Right lobe of liver (tissue), 4 donors: ENCODE data around the gene DOHH.

Experiments
- CTCF ChIP-seq, 4 donors: fragments of 200-600 bp in 3 of 4; fragments of 450-650 bp in 1 of 4; IDR thresholded peaks; one replicate each; pipeline versions ENCODE4 v1.5.1 to v1.8.0; 2016 to 2022; ENCODE audit warnings: antibody characterized with exemption in 4 of 4, mild to moderate bottlenecking in 2 of 4
- POLR2A ChIP-seq: fragments of 450-650 bp; IDR thresholded peaks from one replicate; pipeline ENCODE4 v1.6.1; 2017; ENCODE audit warnings: antibody characterized with exemption, mild to moderate bottlenecking
- donor health status: DM: no; HTN: no; CAD: no.
- donor health status: DM: no; HTN: no; CAD: no.
- donor health status: DM: no; HTN: yes; CAD: no.

GRCh38 chr19:3507371-3508120 is 7.1 kb upstream of the DOHH start:
- TF ChIP-seq POLR2A: no peak
- TF ChIP-seq CTCF (IDR thresholded peaks at IDR 0.05): no peak
